DMS114 treated with DMSO at 0.1 percent for 48 hours (cell line): ENCODE data around the gene RCAN2.

ENCODE experiments used
- DNase-seq: peaks from one replicate; lab custom pipeline; 2025; ENCODE audit not compliant: unreplicated experiment; lab: John Stamatoyannopoulos, UW

RCAN2 gene

GRCh38 chr6:46491628-46492547 is 639 bp upstream of the RCAN2 start:
- DNase-seq = no peak

GRCh38 chr6:46490425-46491200 is 636 bp downstream of the RCAN2 start:
- DNase-seq = no peak

DNA sequence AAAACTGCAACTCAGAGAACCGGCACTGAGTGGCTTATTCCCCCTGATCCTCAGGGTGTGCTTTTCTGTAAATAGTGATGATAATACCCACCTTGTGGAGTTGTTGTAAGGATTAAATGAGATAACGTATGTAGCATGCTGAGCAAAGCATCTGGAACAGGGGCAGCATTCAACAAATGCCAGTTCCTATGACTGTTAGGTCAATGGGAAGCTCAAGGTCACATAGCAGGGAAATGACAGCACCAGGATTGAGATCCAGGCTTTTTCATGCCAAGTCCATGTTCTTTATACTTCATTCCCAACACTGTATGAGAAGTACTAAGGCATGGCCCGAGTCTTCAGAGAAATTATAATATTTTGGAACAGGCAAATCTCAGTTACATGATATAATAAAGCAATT is 5.1 kb downstream of the RCAN2 start:
- no peak for DNase-seq

DNA sequence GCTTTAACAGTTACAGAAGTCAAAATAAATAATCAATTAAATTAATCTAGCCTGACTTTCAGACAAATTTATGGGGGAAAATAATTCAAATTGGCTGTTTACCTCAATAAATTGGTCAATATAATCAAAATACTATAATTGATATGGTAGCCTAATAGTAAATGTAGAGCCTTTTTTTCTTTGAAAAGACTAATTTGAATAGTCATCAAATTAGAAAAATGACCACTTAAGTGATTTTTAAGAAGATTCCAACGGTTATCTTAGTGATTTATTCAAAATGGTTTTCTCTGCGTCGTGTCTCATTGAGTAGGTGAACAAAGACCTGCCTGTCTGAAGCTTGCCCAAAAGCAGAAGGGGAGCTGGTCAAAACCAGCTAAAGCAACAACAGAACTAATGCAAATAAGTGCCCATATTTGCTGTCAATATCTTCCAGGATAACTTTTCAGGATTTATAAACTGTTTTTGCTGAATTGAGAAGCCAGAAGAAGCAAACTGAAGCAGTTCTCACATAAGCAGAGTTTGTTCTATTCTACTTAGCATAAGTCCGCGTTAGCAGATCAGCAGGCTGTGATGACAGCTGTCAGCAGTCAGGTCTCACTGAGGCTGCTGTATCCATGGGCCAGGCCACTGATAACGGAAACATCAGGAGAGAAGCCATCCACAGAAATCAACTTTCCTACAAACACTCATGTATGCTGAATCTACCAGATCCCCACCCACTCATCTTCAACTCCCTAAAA is 7.0 kb downstream of the RCAN2 start:
- DNase-seq = no peak

GRCh38 chr6:46476301-46476700 is 14.9 kb downstream of the RCAN2 start:
- no peak for DNase-seq

- DNase-seq = no peak
Measured at GRCh38 chr6:46473881-46474280, 17.4 kb downstream of the RCAN2 start.

GRCh38 chr6:46472243-46472642 is 19.0 kb downstream of the RCAN2 start:
- DNase-seq = no peak

DNA sequence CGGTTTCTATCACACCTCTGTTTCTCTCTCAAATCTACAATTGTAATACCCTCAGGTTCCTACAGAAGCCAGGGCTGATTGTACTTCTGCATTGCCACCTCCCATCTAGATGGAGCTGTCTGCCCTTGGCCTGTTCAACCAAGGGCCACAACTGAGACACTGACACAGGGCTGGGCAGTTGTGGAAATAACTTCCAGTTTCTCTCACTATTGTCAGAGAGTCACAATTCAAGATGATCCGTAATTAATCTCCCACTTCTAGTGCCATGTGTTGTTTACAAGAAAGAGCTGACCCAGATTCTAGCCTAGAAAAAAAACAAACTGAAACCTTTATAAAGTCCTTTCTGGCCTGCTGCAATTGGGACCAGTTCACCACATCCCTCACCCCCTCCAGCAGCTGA is 22.2 kb downstream of the RCAN2 start:
- DNase-seq = no peak

GRCh38 chr6:46468403-46469010 is 22.7 kb downstream of the RCAN2 start:
- no peak for DNase-seq

GRCh38 chr6:46466570-46466969 is 24.7 kb downstream of the RCAN2 start:
- no peak for DNase-seq

GRCh38 chr6:46465294-46466165 is 25.7 kb downstream of the RCAN2 start:
- no peak for DNase-seq

DNA sequence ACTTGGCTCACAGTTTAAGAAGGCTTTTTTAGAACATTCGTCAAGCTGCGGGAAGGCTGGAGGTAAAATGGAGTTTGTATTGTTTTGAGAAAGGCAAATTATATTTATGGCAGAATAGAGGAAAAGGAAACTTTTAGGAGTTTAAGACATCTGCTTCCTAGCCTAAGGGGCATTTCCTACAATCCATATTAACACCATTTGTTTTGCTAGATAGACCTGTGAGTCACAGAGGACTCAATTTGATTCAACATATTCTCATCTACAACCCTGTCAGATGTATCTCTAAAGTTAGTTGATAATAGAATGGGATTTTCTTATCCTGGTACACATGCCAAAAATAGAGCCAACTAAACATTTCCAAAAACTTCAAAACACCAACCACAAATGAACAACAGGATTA is 35.0 kb downstream of the RCAN2 start:
- no peak for DNase-seq

GRCh38 chr6:46454691-46455090 is 36.6 kb downstream of the RCAN2 start:
- DNase-seq = no peak

- DNase-seq = no peak
Measured at GRCh38 chr6:46453741-46454316, 37.4 kb downstream of the RCAN2 start.

DNA sequence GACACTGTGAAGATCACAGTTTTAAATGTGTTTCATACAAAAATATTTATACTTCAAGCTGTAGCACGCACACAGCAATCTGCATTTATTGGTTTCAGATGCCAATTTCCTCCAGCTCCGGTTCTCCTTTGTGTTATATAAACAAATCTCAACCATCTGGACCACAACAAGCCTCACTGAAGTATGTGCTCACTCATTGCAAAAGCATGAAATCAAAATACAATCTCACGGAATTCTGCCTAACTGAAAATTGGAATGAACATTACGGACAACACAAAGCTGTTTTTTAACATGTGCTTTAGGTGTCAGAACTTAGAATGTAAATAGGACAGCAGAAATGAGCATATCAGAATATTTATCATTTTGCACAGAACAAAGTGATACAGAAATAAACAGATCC is 38.0 kb downstream of the RCAN2 start:
- DNase-seq = no peak

GRCh38 chr6:46452312-46452917 is 38.8 kb downstream of the RCAN2 start:
- no peak for DNase-seq

GRCh38 chr6:46451343-46451742 is 39.9 kb downstream of the RCAN2 start:
- no peak for DNase-seq

- no peak for DNase-seq
Measured at GRCh38 chr6:46444772-46445454, 46.3 kb downstream of the RCAN2 start.

GRCh38 chr6:46443623-46444022 is 47.6 kb downstream of the RCAN2 start:
- DNase-seq = no peak
